GM23248 (cell line): ENCODE measurements around the gene FRAS1. TPM values are rescaled to one million over a fixed set of nuclear protein-coding genes. Genes with fewer than 3 reads are reported as not detected.
"Not testable (repeated sequence)": the region's sequence is repeated elsewhere in the genome, so short reads cannot be mapped to it uniquely, and the experiment has no call there.

ENCODE experiments used
- DNase-seq: peaks from one replicate; pipeline ENCODE4 v3.0.0-alpha.2; 2015
- H2AFZ ChIP-seq: fragments of 200-600 bp; sonication (generic); 2 replicates; pipeline ENCODE4 v1.6.1; 2016; ENCODE audit warnings: antibody characterized with exemption
- H3F3A ChIP-seq: fragments of 200-600 bp; sonication (generic); 2 replicates; pipeline ENCODE4 v1.6.1; 2016; ENCODE audit warnings: mild to moderate bottlenecking, antibody characterized with exemption, mixed run types; ENCODE audit not compliant: insufficient read depth
- H3K27ac ChIP-seq: fragments of 200-600 bp; sonication (generic); 2 replicates; pipeline ENCODE4 v1.5.1; 2016; ENCODE audit warnings: mild to moderate bottlenecking
- H3K27me3 ChIP-seq: fragments of 200-600 bp; sonication (generic); replicated peaks from 2 replicates; pipeline ENCODE4 v1.6.1; 2016; ENCODE audit warnings: mild to moderate bottlenecking; ENCODE audit not compliant: insufficient read depth
- H3K36me3 ChIP-seq: fragments of 200-600 bp; sonication (generic); 2 replicates; pipeline ENCODE4 v1.6.1; 2016; ENCODE audit warnings: low read depth, mild to moderate bottlenecking
- H3K4me1 ChIP-seq: fragments of 200-600 bp; sonication (generic); 2 replicates; pipeline ENCODE4 v1.6.1; 2016; ENCODE audit warnings: mild to moderate bottlenecking; ENCODE audit not compliant: insufficient read depth
- H3K4me2 ChIP-seq: fragments of 200-600 bp; sonication (generic); one replicate; pipeline ENCODE4 v1.6.1; 2016; ENCODE audit warnings: mild to moderate bottlenecking; ENCODE audit not compliant: unreplicated experiment
- H3K4me3 ChIP-seq: fragments of 200-600 bp; sonication (generic); 2 replicates; pipeline ENCODE4 v1.5.1; 2016; ENCODE audit warnings: mild to moderate bottlenecking
- H3K79me2 ChIP-seq: fragments of 200-600 bp; sonication (generic); 2 replicates; pipeline ENCODE4 v1.6.1; 2016; ENCODE audit warnings: mild to moderate bottlenecking; ENCODE audit not compliant: insufficient read depth
- H3K9ac ChIP-seq: fragments of 200-600 bp; sonication (generic); 2 replicates; pipeline ENCODE4 v1.6.1; 2016; ENCODE audit warnings: mild to moderate bottlenecking
- H3K9me2 ChIP-seq: fragments of 200-600 bp; sonication (generic); 2 replicates; pipeline ENCODE4 v1.6.1; 2016; ENCODE audit warnings: mixed run types, mild to moderate bottlenecking, moderate library complexity; ENCODE audit not compliant: insufficient read depth
- H3K9me3 ChIP-seq: fragments of 200-600 bp; sonication (generic); one replicate; pipeline ENCODE4 v1.6.1; 2017; ENCODE audit warnings: low read depth
- H4K20me1 ChIP-seq: fragments of 200-600 bp; sonication (generic); 2 replicates; pipeline ENCODE4 v1.6.0; 2016; ENCODE audit not compliant: insufficient read depth
- EZH2 ChIP-seq: fragments of 200-600 bp; sonication (generic); IDR thresholded peaks from 2 replicates; pipeline ENCODE4 v1.6.1; 2018; ENCODE audit warnings: antibody characterized with exemption, mild to moderate bottlenecking; ENCODE audit not compliant: insufficient read depth, poor library complexity, severe bottlenecking
- EZH2phosphoT487 ChIP-seq: fragments of 200-600 bp; sonication (generic); IDR thresholded peaks from 2 replicates; pipeline ENCODE4 v1.6.1; 2018; ENCODE audit warnings: antibody characterized with exemption, moderate library complexity, mild to moderate bottlenecking, low read depth; ENCODE audit not compliant: insufficient read depth
- WGBS, 2 experiments: methylation state at CpG; one replicate each; pipeline ENCODE4 v1.1.6; 2015 to 2017; ENCODE audit warnings: low lambda C conversion rate in 2 of 2, low coverage in 1 of 2; ENCODE audit errors: missing lambda C conversion rate in 2 of 2; 5-methylcytosine and 5-hydroxymethylcytosine counted together
- in situ Hi-C: fragments of 300-500 bp; cut with MboI; formaldehyde crosslinking; loops from 2 replicates; pipeline ENCODE4 v1.15.0; 2020
- polyA plus RNA-seq: library from polyadenylated mRNA; unstranded; fragments of >200 nt; fragmentation: Nextera tagmentation; extraction: Ambion mirVana; gene quantifications from 2 replicates; pipeline ENCODE4 v1.2.1, GENCODE V29; 2016
- total RNA-seq: library from RNA; depleted of rRNA; stranded (reverse); fragments of >200 nt; shearing (Covaris generic); gene quantifications from 2 replicates; pipeline ENCODE4 v1.2.3, GENCODE V29; 2014

The FRAS1 gene
- total and polyA plus RNA-seq, 2 experiments from 2014 or later = 6.5 to 19.8 TPM

DNA sequence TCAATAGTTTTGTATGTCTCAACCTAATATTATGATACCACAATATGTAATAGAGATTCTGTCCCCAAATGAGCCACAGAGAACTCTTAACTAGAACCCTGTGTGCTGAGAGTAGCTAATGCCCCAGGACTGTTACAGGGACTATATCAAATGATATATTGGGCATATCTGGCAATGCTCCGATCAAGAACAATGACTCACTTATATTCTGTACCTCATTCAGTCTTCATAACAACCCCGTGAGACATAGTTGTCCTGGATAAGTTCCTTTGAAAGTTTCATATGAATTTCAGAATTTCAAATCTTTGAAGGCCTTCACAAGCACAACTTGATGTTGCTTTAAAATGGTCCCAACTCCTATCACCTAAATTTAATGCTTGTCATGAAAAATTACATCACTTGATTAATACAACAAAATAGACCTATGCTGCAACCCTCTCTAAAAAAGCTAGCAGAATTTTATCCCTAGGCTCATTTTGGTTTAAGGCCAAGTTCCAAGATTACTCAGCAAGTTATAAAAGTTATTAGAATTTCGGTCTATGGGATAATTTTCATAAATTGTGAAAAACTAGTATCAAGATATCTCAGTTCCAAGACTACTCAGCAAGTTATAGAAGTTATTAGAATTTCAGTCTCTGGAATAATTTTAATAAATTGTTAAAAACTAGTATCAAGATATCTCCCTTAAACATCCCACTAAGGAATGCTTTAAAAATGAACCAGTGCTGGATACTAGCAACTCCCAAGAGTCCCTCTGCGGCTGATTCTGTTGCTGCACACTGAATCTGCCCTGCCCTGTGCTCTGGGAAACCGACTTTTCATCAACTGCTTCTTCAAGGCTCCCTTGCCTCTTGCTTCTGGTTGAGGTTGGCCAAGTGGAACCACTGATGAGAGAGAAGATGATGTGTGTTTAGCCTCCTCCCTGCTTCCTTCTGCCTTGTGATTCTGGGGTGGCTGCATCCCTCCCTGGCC is 488.4 kb downstream of the FRAS1 start:
- Histone ChIP-seq H3K4me2 (peak overlapping the region; percentile 2), H3F3A (peaks cover 25% of the 10 kb centered on the region), H3K9me2 (no peaks in the 10 kb centered on the region), H3K4me1 (peaks cover 27% of the 10 kb centered on the region), H3K79me2 (no peaks in the 10 kb centered on the region), H3K27me3 (no peaks in the 10 kb centered on the region), H2AFZ (no peak overlapping the region), H3K4me3 (no peak overlapping the region), H3K9ac (no peak overlapping the region), H3K9me3 (no peaks in the 10 kb centered on the region), H3K36me3 (no peaks in the 10 kb centered on the region), H4K20me1 (no peaks in the 10 kb centered on the region), H3K27ac (peak overlapping the region; percentile 3; the same call in 1 of the 2 replicates)
- TF ChIP-seq EZH2 (no peak), EZH2phosphoT487 (no peak)
- 36 to 46% methylated on average over 5 of the region's 5 CpGs for WGBS, 2 experiments
- in situ Hi-C loops = no loop called here
- peak; percentile 53 for DNase-seq

DNA sequence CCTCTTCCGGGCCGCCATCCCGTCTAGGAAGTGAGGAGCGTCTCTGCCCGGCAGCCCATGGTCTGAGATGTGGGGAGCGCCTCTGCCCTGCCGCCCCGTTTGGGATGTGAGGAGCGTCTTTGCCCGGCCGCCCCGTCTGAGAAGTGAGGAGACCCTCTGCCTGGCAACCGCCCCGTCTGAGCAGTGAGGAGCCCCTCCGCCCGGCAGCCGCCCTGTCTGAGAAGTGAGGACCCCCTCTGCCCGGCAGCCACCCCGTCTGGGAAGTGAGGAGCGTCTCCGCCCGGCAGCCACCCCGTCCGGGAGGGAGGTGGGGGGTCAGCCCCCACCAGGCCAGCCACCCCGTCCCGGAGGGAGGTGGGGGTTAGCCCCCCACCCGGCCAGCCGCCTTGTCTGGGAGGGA is 490.8 kb downstream of the FRAS1 start:
- DNase-seq, H3K27me3 ChIP-seq, H3K4me2 ChIP-seq, H3K9me3 ChIP-seq, H2AFZ ChIP-seq, H4K20me1 ChIP-seq, in situ Hi-C loops, H3K36me3 ChIP-seq, H3K9me2 ChIP-seq, H3K79me2 ChIP-seq, H3K27ac ChIP-seq, H3K4me3 ChIP-seq, H3K9ac ChIP-seq: not testable (repeated sequence)
- Histone ChIP-seq H3K4me1 (peaks cover 31% of the 10 kb centered on the region), H3F3A (peaks cover 12% of the 10 kb centered on the region)
- 86 to 88% methylated on average over 6 to 24 of the region's 28 CpGs for WGBS, 2 experiments

DNA sequence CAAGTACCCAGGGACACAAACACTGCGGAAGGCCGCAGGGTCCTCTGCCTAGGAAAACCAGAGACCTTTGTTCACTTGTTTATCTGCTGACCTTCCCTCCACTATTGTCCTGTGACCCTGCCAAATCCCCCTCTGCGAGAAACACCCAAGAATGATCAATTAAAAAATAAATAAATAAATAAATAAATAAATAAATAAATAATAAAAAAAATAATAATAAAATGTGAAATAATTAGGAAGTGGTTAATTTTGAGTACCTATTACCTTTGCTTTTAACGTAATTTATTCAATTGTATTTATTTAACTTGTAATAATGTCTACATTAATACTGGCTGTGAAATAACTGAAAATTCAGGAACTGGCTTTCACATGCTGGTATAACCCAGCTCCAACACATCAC is 491.8 kb downstream of the FRAS1 start:
- H2AFZ ChIP-seq, H3K9me2 ChIP-seq, in situ Hi-C loops, H3K4me2 ChIP-seq, H3K27ac ChIP-seq, H3K36me3 ChIP-seq, DNase-seq, H4K20me1 ChIP-seq, H3K27me3 ChIP-seq, H3F3A ChIP-seq, H3K9me3 ChIP-seq, H3K79me2 ChIP-seq, H3K4me3 ChIP-seq, H3K9ac ChIP-seq: not testable (repeated sequence)
- 92 to 98% methylated on average over 2 of the region's 4 CpGs for WGBS, 2 experiments
- H3K4me1 ChIP-seq = peaks cover 33% of the 10 kb centered on the region

- 15 to 21% methylated on average over 42 to 62 of the region's 65 CpGs for WGBS, 2 experiments
- H3K9me3 ChIP-seq = no peaks in the 10 kb centered on the region
- peak within 1 kb of the TSS; percentile 76 for H3K4me2 ChIP-seq
- no peaks in the 10 kb centered on the region for H3K27me3 ChIP-seq
- in situ Hi-C loops = no loop called here
- peak within 1 kb of the TSS; percentile 21 for H3K9ac ChIP-seq
- DNase-seq = peak; percentile 44
- H3K27ac ChIP-seq = no peak within 1 kb of the TSS
- H3K4me3 ChIP-seq = peak within 1 kb of the TSS; percentile 70
- no peaks in the 10 kb centered on the region for H4K20me1 ChIP-seq
- TF ChIP-seq EZH2phosphoT487 = no peak
- TF ChIP-seq EZH2 = no peak
- H3K4me1 ChIP-seq = peaks cover 15% of the 10 kb centered on the region
- no peaks in the 10 kb centered on the region; the same call in 1 of the 2 replicates for H3F3A ChIP-seq
- H3K9me2 ChIP-seq = no peaks in the 10 kb centered on the region
- no peaks in the 10 kb centered on the region for H3K36me3 ChIP-seq
- peak within 1 kb of the TSS; percentile 84 for H2AFZ ChIP-seq
- no peaks in the 10 kb centered on the region for H3K79me2 ChIP-seq
Measured at GRCh38 chr4:78551420-78552351, 494.6 kb downstream of the FRAS1 start, which contains the start of gene ANXA3. Gene ANXA3, plus strand, starts transcription at chr4:78551770. Its CDS starts 2,704 bp downstream, at chr4:78554474.
